SK-N-SH treated with all-trans-retinoic acid at 6 μM for 48 hours (cell line): Measurements from ENCODE around the gene PRELID3B.

Experiments
- ATAC-seq: fragments of 200-7000 bp; cut with Tn5 transposase; 3 replicates; pipeline ENCODE4 v1.9.1; 2020; ENCODE audit warnings: mild to moderate bottlenecking, moderate library complexity
- ARNTL ChIP-seq: fragments of 450-650 bp; formaldehyde crosslinking; IDR thresholded peaks from 2 replicates; pipeline ENCODE4 v1.5.0; 2020; ENCODE audit warnings: low read depth, mild to moderate bottlenecking, moderate library complexity, borderline replicate concordance
- CREB5 ChIP-seq: fragments of 250-450 bp; sonication (Bioruptor Pico); IDR thresholded peaks from 2 replicates; pipeline ENCODE4 v1.5.1; 2020; ENCODE audit warnings: low read depth, mild to moderate bottlenecking, moderate library complexity
- CSDC2 ChIP-seq: fragments of 250-450 bp; sonication (Bioruptor Pico); IDR thresholded peaks from 2 replicates; pipeline ENCODE4 v1.5.0; 2020; ENCODE audit warnings: mild to moderate bottlenecking, moderate library complexity
- ESRRG ChIP-seq: fragments of 250-450 bp; sonication (Bioruptor Pico); IDR thresholded peaks from 2 replicates; pipeline ENCODE4 v1.6.1; 2021; ENCODE audit warnings: mild to moderate bottlenecking
- GLIS3 ChIP-seq: fragments of 250-450 bp; sonication (Bioruptor Pico); IDR thresholded peaks from 2 replicates; pipeline ENCODE4 v1.5.0; 2020; ENCODE audit warnings: mild to moderate bottlenecking, moderate library complexity
- ISL1 ChIP-seq: fragments of 250-450 bp; sonication (Bioruptor Pico); IDR thresholded peaks from 2 replicates; pipeline ENCODE4 v2.1.2; 2022; ENCODE audit warnings: mild to moderate bottlenecking, moderate library complexity
- PATZ1 ChIP-seq: fragments of 250-450 bp; sonication (Bioruptor Pico); IDR thresholded peaks from 2 replicates; pipeline ENCODE4 v1.8.0; 2020; ENCODE audit warnings: mild to moderate bottlenecking, moderate library complexity, borderline replicate concordance
- PPARA ChIP-seq: fragments of 250-450 bp; sonication (Bioruptor Pico); IDR thresholded peaks from 2 replicates; pipeline ENCODE4 v1.5.0; 2020; ENCODE audit warnings: mild to moderate bottlenecking, borderline replicate concordance
- RARB ChIP-seq: fragments of 250-450 bp; sonication (Bioruptor Pico); IDR thresholded peaks from 2 replicates; pipeline ENCODE4 v1.8.0; 2021; ENCODE audit warnings: mild to moderate bottlenecking, moderate library complexity
- SNAI2 ChIP-seq: fragments of 250-450 bp; sonication (Bioruptor Pico); IDR thresholded peaks from 2 replicates; pipeline ENCODE4 v1.5.0; 2020; ENCODE audit warnings: mild to moderate bottlenecking, moderate library complexity
- TCF4 ChIP-seq: fragments of 250-450 bp; sonication (Bioruptor Pico); IDR thresholded peaks from 2 replicates; pipeline ENCODE4 v1.8.0; 2021; ENCODE audit warnings: mild to moderate bottlenecking, moderate library complexity, borderline replicate concordance
- TOX ChIP-seq: fragments of 250-450 bp; sonication (Bioruptor Pico); IDR thresholded peaks from 2 replicates; pipeline ENCODE4 v1.8.0; 2021; ENCODE audit warnings: mild to moderate bottlenecking, moderate library complexity, borderline replicate concordance
- ZFP30 ChIP-seq: fragments of 450-650 bp; formaldehyde crosslinking; IDR thresholded peaks from 2 replicates; pipeline ENCODE4 v1.5.0; 2022; ENCODE audit warnings: mild to moderate bottlenecking, moderate library complexity
- ZNF565 ChIP-seq: fragments of 450-650 bp; formaldehyde crosslinking; conservative IDR thresholded peaks from 2 replicates; pipeline ENCODE4 v1.5.0; 2020; ENCODE audit warnings: low read depth, mild to moderate bottlenecking, moderate library complexity
- ZNF70 ChIP-seq: fragments of 450-650 bp; formaldehyde crosslinking; IDR thresholded peaks from 2 replicates; pipeline ENCODE4 v1.5.0; 2020; ENCODE audit warnings: mild to moderate bottlenecking, moderate library complexity
- ZNF8 ChIP-seq: fragments of 450-650 bp; formaldehyde crosslinking; IDR thresholded peaks from 2 replicates; pipeline ENCODE4 v1.5.0; 2020; ENCODE audit warnings: mild to moderate bottlenecking, moderate library complexity
- TF ChIP-seq, protein P1 (sequence below): fragments of 250-450 bp; sonication (Bioruptor Pico); IDR thresholded peaks from 2 replicates; pipeline ENCODE4 v1.5.1; 2021; ENCODE audit warnings: mild to moderate bottlenecking, moderate library complexity
- TF ChIP-seq, protein P2 (sequence below): fragments of 250-450 bp; sonication (Bioruptor Pico); IDR thresholded peaks from 2 replicates; pipeline ENCODE4 v1.8.0; 2021; ENCODE audit warnings: low read depth, mild to moderate bottlenecking, moderate library complexity, borderline replicate concordance
- TF ChIP-seq, protein P3 (sequence below): fragments of 250-450 bp; sonication (Bioruptor Pico); IDR thresholded peaks from 2 replicates; pipeline ENCODE4 v1.5.0; 2020; ENCODE audit warnings: mild to moderate bottlenecking, moderate library complexity

PRELID3B gene

DNA sequence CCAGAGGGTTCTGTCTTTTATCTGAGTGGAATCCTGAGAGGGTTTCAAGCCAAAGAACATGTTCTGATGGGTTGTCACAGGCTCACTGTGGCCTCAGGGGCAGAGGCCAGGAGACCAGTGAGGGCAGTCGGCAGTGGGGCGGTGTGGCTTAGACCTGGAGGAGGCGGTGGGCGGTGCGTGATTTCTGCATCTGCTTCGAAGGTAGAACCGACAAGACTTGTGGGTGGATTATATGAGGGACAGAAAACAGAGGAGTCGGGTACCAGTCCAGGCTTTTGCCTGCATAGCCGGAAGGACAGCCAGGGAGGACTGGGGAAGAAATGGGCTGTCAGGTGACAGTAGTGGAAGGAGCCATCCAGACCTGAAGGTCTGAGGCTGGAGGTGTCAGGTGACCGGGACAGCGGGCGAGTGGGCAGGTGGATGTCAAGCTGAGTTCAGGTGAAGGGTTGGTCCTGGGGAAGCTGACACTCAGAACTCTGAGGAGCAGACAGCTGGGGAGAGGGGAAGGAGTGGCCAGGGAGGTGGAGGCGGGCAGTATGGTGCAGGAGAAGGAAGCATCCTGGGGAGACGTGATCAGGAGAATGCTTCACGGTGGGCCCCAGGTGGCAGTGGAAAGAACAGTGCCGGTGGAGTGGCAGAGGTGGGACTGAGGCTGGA lies 38.6 kb downstream of the PRELID3B start:
- ATAC-seq = no peak
- TF ChIP-seq ARNTL (CRISPR knock-in tag) = no peak

DNA sequence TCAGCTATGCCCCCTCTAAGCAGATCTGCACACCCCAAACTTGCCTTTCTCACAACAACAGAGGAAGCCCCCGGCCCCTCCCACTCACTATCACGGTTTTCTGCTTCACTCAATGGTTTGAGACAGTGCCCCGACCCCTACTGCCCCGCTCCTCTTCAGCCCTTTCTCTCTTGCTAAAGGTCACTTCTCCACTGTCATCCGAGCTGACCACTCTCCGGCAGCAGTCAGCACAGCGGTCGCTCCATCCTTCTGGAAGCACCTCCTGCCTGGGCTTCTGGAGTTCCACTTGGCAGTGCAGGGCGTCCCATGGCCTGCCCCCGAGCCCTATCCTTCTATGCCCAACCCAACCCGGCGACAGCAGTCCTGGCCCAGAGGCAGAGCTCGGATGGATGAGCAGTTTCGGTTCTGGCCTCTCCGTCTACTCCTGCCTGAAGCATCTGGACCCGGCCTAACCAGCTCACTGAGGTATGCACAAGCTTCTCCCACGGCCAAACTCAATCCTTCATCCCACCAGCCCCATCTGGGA lies 39.6 kb downstream of the PRELID3B start:
- no peak for TF ChIP-seq CREB5
- TF ChIP-seq, protein P1, sequence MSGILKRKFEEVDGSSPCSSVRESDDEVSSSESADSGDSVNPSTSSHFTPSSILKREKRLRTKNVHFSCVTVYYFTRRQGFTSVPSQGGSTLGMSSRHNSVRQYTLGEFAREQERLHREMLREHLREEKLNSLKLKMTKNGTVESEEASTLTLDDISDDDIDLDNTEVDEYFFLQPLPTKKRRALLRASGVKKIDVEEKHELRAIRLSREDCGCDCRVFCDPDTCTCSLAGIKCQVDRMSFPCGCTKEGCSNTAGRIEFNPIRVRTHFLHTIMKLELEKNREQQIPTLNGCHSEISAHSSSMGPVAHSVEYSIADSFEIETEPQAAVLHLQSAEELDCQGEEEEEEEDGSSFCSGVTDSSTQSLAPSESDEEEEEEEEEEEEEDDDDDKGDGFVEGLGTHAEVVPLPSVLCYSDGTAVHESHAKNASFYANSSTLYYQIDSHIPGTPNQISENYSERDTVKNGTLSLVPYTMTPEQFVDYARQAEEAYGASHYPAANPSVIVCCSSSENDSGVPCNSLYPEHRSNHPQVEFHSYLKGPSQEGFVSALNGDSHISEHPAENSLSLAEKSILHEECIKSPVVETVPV (CRISPR knock-in tag) = no peak
- no peak for TF ChIP-seq PPARA (CRISPR knock-in tag)
- no peak for TF ChIP-seq CSDC2 (CRISPR knock-in tag)
- no peak for TF ChIP-seq TCF4
- TF ChIP-seq RARB (CRISPR knock-in tag) = no peak
- TF ChIP-seq, protein P2, sequence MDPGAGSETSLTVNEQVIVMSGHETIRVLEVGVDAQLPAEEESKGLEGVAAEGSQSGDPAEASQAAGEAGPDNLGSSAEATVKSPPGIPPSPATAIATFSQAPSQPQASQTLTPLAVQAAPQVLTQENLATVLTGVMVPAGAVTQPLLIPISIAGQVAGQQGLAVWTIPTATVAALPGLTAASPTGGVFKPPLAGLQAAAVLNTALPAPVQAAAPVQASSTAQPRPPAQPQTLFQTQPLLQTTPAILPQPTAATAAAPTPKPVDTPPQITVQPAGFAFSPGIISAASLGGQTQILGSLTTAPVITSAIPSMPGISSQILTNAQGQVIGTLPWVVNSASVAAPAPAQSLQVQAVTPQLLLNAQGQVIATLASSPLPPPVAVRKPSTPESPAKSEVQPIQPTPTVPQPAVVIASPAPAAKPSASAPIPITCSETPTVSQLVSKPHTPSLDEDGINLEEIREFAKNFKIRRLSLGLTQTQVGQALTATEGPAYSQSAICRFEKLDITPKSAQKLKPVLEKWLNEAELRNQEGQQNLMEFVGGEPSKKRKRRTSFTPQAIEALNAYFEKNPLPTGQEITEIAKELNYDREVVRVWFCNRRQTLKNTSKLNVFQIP (CRISPR knock-in tag) = no peak
- no peak for TF ChIP-seq ZNF565 (CRISPR knock-in tag)
- no peak for TF ChIP-seq ESRRG (CRISPR knock-in tag)
- TF ChIP-seq PATZ1 = no peak
- no peak for TF ChIP-seq ZNF70 (CRISPR knock-in tag)
- no peak for TF ChIP-seq GLIS3 (CRISPR knock-in tag)
- no peak for TF ChIP-seq SNAI2 (CRISPR knock-in tag)
- no peak for TF ChIP-seq TOX (CRISPR knock-in tag)
- ATAC-seq = no peak

- no peak for ATAC-seq
These were observed 40.2 kb downstream of the PRELID3B start for GRCh38 chr20:59002388-59002787.

More at GRCh38 chr20:59002388-59002787, 40.2 kb downstream of the PRELID3B start:
- TF ChIP-seq ZFP30 (CRISPR knock-in tag) (no peak), ISL1 (CRISPR knock-in tag) (no peak), PPARA (CRISPR knock-in tag) (no peak), PATZ1 (no peak), ZNF8 (CRISPR knock-in tag) (no peak)
- TF ChIP-seq, protein P3, sequence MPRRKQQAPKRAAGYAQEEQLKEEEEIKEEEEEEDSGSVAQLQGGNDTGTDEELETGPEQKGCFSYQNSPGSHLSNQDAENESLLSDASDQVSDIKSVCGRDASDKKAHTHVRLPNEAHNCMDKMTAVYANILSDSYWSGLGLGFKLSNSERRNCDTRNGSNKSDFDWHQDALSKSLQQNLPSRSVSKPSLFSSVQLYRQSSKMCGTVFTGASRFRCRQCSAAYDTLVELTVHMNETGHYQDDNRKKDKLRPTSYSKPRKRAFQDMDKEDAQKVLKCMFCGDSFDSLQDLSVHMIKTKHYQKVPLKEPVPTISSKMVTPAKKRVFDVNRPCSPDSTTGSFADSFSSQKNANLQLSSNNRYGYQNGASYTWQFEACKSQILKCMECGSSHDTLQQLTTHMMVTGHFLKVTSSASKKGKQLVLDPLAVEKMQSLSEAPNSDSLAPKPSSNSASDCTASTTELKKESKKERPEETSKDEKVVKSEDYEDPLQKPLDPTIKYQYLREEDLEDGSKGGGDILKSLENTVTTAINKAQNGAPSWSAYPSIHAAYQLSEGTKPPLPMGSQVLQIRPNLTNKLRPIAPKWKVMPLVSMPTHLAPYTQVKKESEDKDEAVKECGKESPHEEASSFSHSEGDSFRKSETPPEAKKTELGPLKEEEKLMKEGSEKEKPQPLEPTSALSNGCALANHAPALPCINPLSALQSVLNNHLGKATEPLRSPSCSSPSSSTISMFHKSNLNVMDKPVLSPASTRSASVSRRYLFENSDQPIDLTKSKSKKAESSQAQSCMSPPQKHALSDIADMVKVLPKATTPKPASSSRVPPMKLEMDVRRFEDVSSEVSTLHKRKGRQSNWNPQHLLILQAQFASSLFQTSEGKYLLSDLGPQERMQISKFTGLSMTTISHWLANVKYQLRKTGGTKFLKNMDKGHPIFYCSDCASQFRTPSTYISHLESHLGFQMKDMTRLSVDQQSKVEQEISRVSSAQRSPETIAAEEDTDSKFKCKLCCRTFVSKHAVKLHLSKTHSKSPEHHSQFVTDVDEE (CRISPR knock-in tag) = no peak
- TF ChIP-seq, protein P1 (CRISPR knock-in tag) = no peak
